HepG2 (cell line): Measurements from ENCODE around the gene SLC5A12. TPM values are rescaled to one million over a fixed set of nuclear protein-coding genes. Genes with fewer than 3 reads are reported as not detected.

Experiments used
- ATAC-seq: fragments of 200-7000 bp; cut with Tn5 transposase; 3 replicates; pipeline ENCODE4 v1.9.1; 2020; ENCODE audit warnings: mild to moderate bottlenecking, moderate library complexity
- BruUV-seq: library from RNA; stranded (reverse); fragments of 400-500 nt; replicated peaks from 2 replicates; lab custom pipeline; 2021; lab: Mats Ljungman, UMichigan
- CTCF ChIA-PET: fragments of 300-600 bp; formaldehyde crosslinking; extraction: SDS; loops from one replicate; lab custom pipeline; 2021; ENCODE audit warnings: low total read pairs, inconsistent platforms, low intra/inter-chr PET ratio; lab: Yijun Ruan, JAX
- POLR2A ChIA-PET: fragments of 350-600 bp; sonication (Branson Sonifier 250); formaldehyde crosslinking; loops from one replicate; lab custom pipeline; 2020; ENCODE audit warnings: antibody characterized with exemption, inconsistent platforms; lab: Yijun Ruan, JAX
- DNase-seq: peaks from one replicate; pipeline ENCODE4 v3.0.0-alpha.2; 2015; ENCODE audit warnings: low spot score
- FAIRE-seq: peaks from 3 replicates; lab custom pipeline; 2011; peaks lifted over from hg19 to GRCh38; lab: Jason Lieb, UNC
- H2AFZ ChIP-seq: one replicate; pipeline ENCODE4 v1.6.1; 2011; ENCODE audit warnings: low read length, inconsistent platforms
- H3K27ac ChIP-seq: fragments of 300-600 bp; 3 replicates; pipeline ENCODE4 v1.8.0; 2011; ENCODE audit warnings: mixed run types, mild to moderate bottlenecking, mixed read lengths, low read length, inconsistent platforms; ENCODE audit not compliant: insufficient read depth; ENCODE audit errors: extremely low read length
- H3K27me3 ChIP-seq, 2 experiments: fragments of 200-600 bp in 1 of 2; 2 replicates in 1 of 2; 3 replicates in 1 of 2; pipeline versions ENCODE4 v1.6.0 to v1.8.0; 2011; ENCODE audit warnings: low read length in 2 of 2, mild to moderate bottlenecking in 2 of 2, moderate library complexity in 2 of 2, inconsistent platforms in 1 of 2; ENCODE audit not compliant: insufficient read depth in 2 of 2, control insufficient read depth in 1 of 2
- H3K36me3 ChIP-seq, 2 experiments: fragments of 200-600 bp in 1 of 2; replicated peaks in 1 of 2; 2 replicates in 1 of 2; 3 replicates in 1 of 2; pipeline versions ENCODE4 v1.5.1 to v1.8.0; 2011; ENCODE audit warnings: low read length in 2 of 2, inconsistent platforms in 1 of 2; ENCODE audit not compliant: insufficient read depth in 2 of 2, control insufficient read depth in 1 of 2
- H3K4me1 ChIP-seq: 2 replicates; pipeline ENCODE4 v1.5.1; 2012; ENCODE audit warnings: low read length, inconsistent platforms; ENCODE audit not compliant: insufficient read depth
- H3K4me2 ChIP-seq: 2 replicates; pipeline ENCODE4 v1.6.0; 2011; ENCODE audit warnings: low read depth, low read length, inconsistent platforms
- H3K4me3 ChIP-seq, 3 experiments: fragments of 200-600 bp in 1 of 3; sonication (generic), shearing (Covaris generic) in 1 of 3; replicated peaks in 1 of 3; 2 replicates each; pipeline ENCODE4 v1.5.1; 2011 to 2016; ENCODE audit warnings: low read length in 3 of 3, inconsistent platforms in 2 of 3, low read depth in 2 of 3, mild to moderate bottlenecking in 2 of 3, control low read depth in 1 of 3, mixed read lengths in 1 of 3; ENCODE audit not compliant: insufficient read depth in 1 of 3
- H3K79me2 ChIP-seq: one replicate; pipeline ENCODE4 v1.6.1; 2011; ENCODE audit warnings: low read length, inconsistent platforms; ENCODE audit not compliant: insufficient read depth
- H3K9ac ChIP-seq: 2 replicates; pipeline ENCODE4 v1.6.0; 2011; ENCODE audit warnings: mild to moderate bottlenecking, low read depth, low read length, inconsistent platforms; ENCODE audit not compliant: insufficient read depth
- H3K9me3 ChIP-seq: 2 replicates; pipeline ENCODE4 v1.5.1; 2012; ENCODE audit warnings: mild to moderate bottlenecking, low read length
- H4K20me1 ChIP-seq: 2 replicates; pipeline ENCODE4 v1.6.0; 2011; ENCODE audit warnings: inconsistent platforms, mild to moderate bottlenecking, low read length, moderate library complexity; ENCODE audit not compliant: insufficient read depth
- ARID3A ChIP-seq: IDR thresholded peaks from 2 replicates; pipeline ENCODE4 v1.6.1; 2012; ENCODE audit warnings: low read depth, low read length, improper control_type of control experiment
- BATF2 ChIP-seq: sonication (generic); formaldehyde crosslinking; IDR thresholded peaks from 2 replicates; pipeline ENCODE4 v1.8.0; 2022; ENCODE audit warnings: mild to moderate bottlenecking, missing genetic modification reagents, moderate library complexity
- DNMT1 ChIP-seq: sonication (generic); formaldehyde crosslinking; IDR thresholded peaks from 2 replicates; pipeline ENCODE4 v1.5.1; 2020; ENCODE audit warnings: mild to moderate bottlenecking, missing genetic modification reagents
- FOXK2 ChIP-seq: fragments of 450-650 bp; IDR thresholded peaks from 2 replicates; pipeline ENCODE4 v1.6.1; 2016
- HDAC6 ChIP-seq: fragments of 200-600 bp; sonication (generic); IDR thresholded peaks from 2 replicates; pipeline ENCODE4 v1.7.0; 2017; ENCODE audit warnings: mild to moderate bottlenecking, antibody characterized with exemption, low read length, low read depth
- HNF4A ChIP-seq: sonication (generic); formaldehyde crosslinking; IDR thresholded peaks from 2 replicates; pipeline ENCODE4 v1.4.0; 2020; ENCODE audit warnings: missing genetic modification reagents
- KLF6 ChIP-seq: IDR thresholded peaks from 2 replicates; pipeline ENCODE4 v1.8.0; 2016; ENCODE audit warnings: missing biosample characterization, missing genetic modification reagents
- MIXL1 ChIP-seq: IDR thresholded peaks from 2 replicates; pipeline ENCODE4 v1.6.1; 2016
- NR3C1 ChIP-seq: sonication (generic); formaldehyde crosslinking; IDR thresholded peaks from 2 replicates; pipeline ENCODE4 v1.4.0; 2020; ENCODE audit warnings: missing genetic modification reagents
- TERF1 ChIP-seq: sonication (generic); formaldehyde crosslinking; IDR thresholded peaks from 2 replicates; pipeline ENCODE4 v1.8.0; 2022; ENCODE audit warnings: mild to moderate bottlenecking, missing genetic modification reagents, moderate library complexity
- ZNF296 ChIP-seq: sonication (generic); formaldehyde crosslinking; conservative IDR thresholded peaks from 2 replicates; pipeline ENCODE4 v1.5.0; 2020; ENCODE audit warnings: mild to moderate bottlenecking, missing genetic modification reagents
- ZSCAN21 ChIP-seq: sonication (generic); formaldehyde crosslinking; IDR thresholded peaks from 2 replicates; pipeline ENCODE4 v1.8.0; 2022; ENCODE audit warnings: mild to moderate bottlenecking, missing genetic modification reagents, moderate library complexity, borderline replicate concordance
- ZZZ3 ChIP-seq: sonication (generic); formaldehyde crosslinking; IDR thresholded peaks from 2 replicates; pipeline ENCODE4 v1.4.0; 2020; ENCODE audit warnings: missing genetic modification reagents, mild to moderate bottlenecking, borderline replicate concordance
- WGBS: methylation state at CpG from one replicate; pipeline ENCODE4 v1.1.6; 2017; ENCODE audit warnings: low lambda C conversion rate; 5-methylcytosine and 5-hydroxymethylcytosine counted together
- in situ Hi-C: cut with HindIII; loops from 2 replicates; pipeline ENCODE4 v1.10.0; 2017; ENCODE audit warnings: low pct_unique_long_range_greater_than_20kb; ENCODE audit not compliant: extremely low pct_ligation_motif_present
- intact Hi-C: fragments of 100-400 bp; cut with micrococcal nuclease; formaldehyde crosslinking; loops from one replicate; pipeline ENCODE4 v1.10.0; 2022; ENCODE audit not compliant: unreplicated experiment
- polyA plus RNA-seq, 8 experiments: library from polyadenylated mRNA; depleted of rRNA in 3 of 8; stranded (reverse) in 7 of 8; unstranded in 1 of 8; fragments of >200 nt; fragmentation: Illumina TruSeq in 4 of 8; extraction: Trizol in 4 of 8; gene quantifications; 2 replicates each; pipeline versions ENCODE4 v1.2.1 to v1.2.3, GENCODE V29; 2011 to 2016; ENCODE audit warnings: low read depth in 4 of 8, missing spikeins in 1 of 8, mixed read lengths in 1 of 8; ENCODE audit not compliant: insufficient read depth in 1 of 8
- total RNA-seq, 5 experiments: library from RNA; depleted of rRNA; stranded (reverse); fragments of >200 nt; fragmentation: Illumina TruSeq; extraction: Trizol; gene quantifications; 2 replicates each; pipeline ENCODE4 v1.2.3, GENCODE V29; 2016; ENCODE audit warnings: low read depth in 1 of 5

The SLC5A12 gene
- total and polyA plus RNA-seq, 2 of the 13 experiments (the other 11 are each of a cell fraction or from before 2014, with no cell fraction given) = not detected

- intact Hi-C loops = no loop called here
- BruUV-seq = no TSS peak
- no peak overlapping the region for H3K4me2 ChIP-seq
- H2AFZ ChIP-seq = no peak overlapping the region
- no peak for DNase-seq
- no peak overlapping the region for H3K9ac ChIP-seq
- no peak overlapping the region for H3K27ac ChIP-seq
- H3K4me1 ChIP-seq = no peaks in the 10 kb centered on the region
- POLR2A ChIA-PET = no interaction called here
- FAIRE-seq = no peak
- 0% methylated on average over 2 of the region's 2 CpGs for WGBS
- in situ Hi-C loops = no loop called here
- no peaks in the 10 kb centered on the region for H3K79me2 ChIP-seq
- no peak for TF ChIP-seq FOXK2
- TF ChIP-seq ZZZ3 (CRISPR knock-in tag) = no peak
- TF ChIP-seq KLF6 (CRISPR knock-in tag) = no peak
- no peak for TF ChIP-seq HNF4A (CRISPR knock-in tag)
- no peak for TF ChIP-seq ARID3A
- H3K4me3 ChIP-seq = no peak overlapping the region
- ATAC-seq = no peak
- no peaks in the 10 kb centered on the region for H3K9me3 ChIP-seq
- no peaks in the 10 kb centered on the region for H4K20me1 ChIP-seq
- no peaks in the 10 kb centered on the region for H3K27me3 ChIP-seq
- no peaks in the 10 kb centered on the region for H3K36me3 ChIP-seq
- CTCF ChIA-PET = no interaction called here
Measured at GRCh38 chr11:26632691-26633159, 89.1 kb downstream of the SLC5A12 start.

GRCh38 chr11:26626346-26626745 lies 95.5 kb downstream of the SLC5A12 start:
- H3K79me2 ChIP-seq = no peaks in the 10 kb centered on the region
- no peak overlapping the region for H3K9ac ChIP-seq
- DNase-seq = no peak
- intact Hi-C loops (no loop called here), in situ Hi-C loops (no loop called here)
- no peaks in the 10 kb centered on the region for H3K27me3 ChIP-seq
- H4K20me1 ChIP-seq = no peaks in the 10 kb centered on the region
- H3K27ac ChIP-seq = no peak overlapping the region
- POLR2A ChIA-PET = no interaction called here
- no TSS peak for BruUV-seq
- H2AFZ ChIP-seq = no peak overlapping the region
- H3K4me3 ChIP-seq = no peak overlapping the region
- FAIRE-seq = no peak
- no peak for ATAC-seq
- CTCF ChIA-PET = no interaction called here
- no peaks in the 10 kb centered on the region for H3K4me1 ChIP-seq
- H3K36me3 ChIP-seq = no peaks in the 10 kb centered on the region
- WGBS = 11% methylated on average over 1 of the region's 1 CpG
- no peak overlapping the region for H3K4me2 ChIP-seq
- H3K9me3 ChIP-seq = no peaks in the 10 kb centered on the region
- no peak for TF ChIP-seq NR3C1
- TF ChIP-seq TERF1 = no peak
- no peak for TF ChIP-seq HDAC6
- no peak for TF ChIP-seq ZNF296 (CRISPR knock-in tag)
- TF ChIP-seq DNMT1 = no peak
- TF ChIP-seq MIXL1 = no peak
- TF ChIP-seq BATF2 (CRISPR knock-in tag) = no peak
- TF ChIP-seq ZSCAN21 (CRISPR knock-in tag) = no peak
